ENCODE data around the gene PRDM16. TPM values are rescaled to one million over a fixed set of nuclear protein-coding genes. Genes with fewer than 3 reads are reported as not detected.

PRDM16 gene
- total RNA-seq, 1 donor = 6.5 TPM

- H3K9me3 ChIP-seq (ENCODE audit: low read depth, low read length) = no peaks in the 10 kb centered on the region
- no peak overlapping the region for H3K27ac ChIP-seq (ENCODE audit: low read depth, low read length)
- no peaks in the 10 kb centered on the region for H3K4me1 ChIP-seq (ENCODE audit: insufficient read depth, low read length)
Measured at GRCh38 chr1:3033040-3033789, 35.8 kb upstream of the PRDM16 start.

GRCh38 chr1:3033790-3034090 is 35.3 kb upstream of the PRDM16 start:
- Histone ChIP-seq H3K27ac (ENCODE audit: low read depth, low read length) (no peak overlapping the region), H3K9me3 (ENCODE audit: low read depth, low read length) (no peaks in the 10 kb centered on the region)

More at GRCh38 chr1:3033040-3033789, 35.8 kb upstream of the PRDM16 start:
- peak; percentile 65 for DNase-seq (ENCODE audit: insufficient read length, low spot score, missing footprints)
- Histone ChIP-seq H3K27me3 (ENCODE audit: insufficient read depth, low read length) (no peaks in the 10 kb centered on the region), H3K4me2 (ENCODE audit: insufficient read depth, low read length) (no peak overlapping the region), H4K20me1 (ENCODE audit: insufficient read depth, low read length) (no peaks in the 10 kb centered on the region), H2AFZ (ENCODE audit: low read length) (no peak overlapping the region), H3K36me3 (ENCODE audit: insufficient read depth, low read length) (no peaks in the 10 kb centered on the region), H3K79me2 (ENCODE audit: insufficient read depth, low read length) (no peaks in the 10 kb centered on the region), H3K4me3 (ENCODE audit: insufficient read depth, low read length) (no peak overlapping the region)
- no peak for TF ChIP-seq CTCF (IDR thresholded peaks at IDR 0.05; ENCODE audit: extremely low read depth, low read depth, low read length)

DNA sequence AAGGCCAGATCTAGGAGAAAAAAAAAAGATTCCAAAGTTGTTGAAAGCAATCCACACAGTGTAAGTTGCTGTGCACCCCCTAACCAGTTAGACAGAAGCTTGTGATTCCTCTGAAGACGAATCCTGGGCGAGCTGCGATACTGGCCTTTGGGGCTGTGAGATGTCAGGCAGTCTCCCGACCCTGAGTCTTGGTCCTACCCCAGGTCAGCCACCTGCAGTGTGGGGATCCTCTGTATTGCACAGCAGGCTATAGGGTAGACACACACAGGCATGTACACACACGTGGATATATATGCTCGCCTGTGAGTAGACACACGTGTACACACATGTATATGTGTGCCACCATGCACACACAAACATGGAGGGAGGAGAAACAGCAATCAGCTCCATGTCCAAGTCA is 34.8 kb upstream of the PRDM16 start:
- Histone ChIP-seq H3K36me3 (ENCODE audit: insufficient read depth, low read length) (no peaks in the 10 kb centered on the region), H3K27me3 (ENCODE audit: insufficient read depth, low read length) (no peaks in the 10 kb centered on the region), H3K27ac (ENCODE audit: low read depth, low read length) (no peak overlapping the region), H3K9me3 (ENCODE audit: low read depth, low read length) (no peaks in the 10 kb centered on the region), H3K4me2 (ENCODE audit: insufficient read depth, low read length) (no peak overlapping the region), H3K4me1 (ENCODE audit: insufficient read depth, low read length) (no peaks in the 10 kb centered on the region), H4K20me1 (ENCODE audit: insufficient read depth, low read length) (no peaks in the 10 kb centered on the region), H3K79me2 (ENCODE audit: insufficient read depth, low read length) (no peaks in the 10 kb centered on the region), H2AFZ (ENCODE audit: low read length) (no peak overlapping the region), H3K4me3 (ENCODE audit: insufficient read depth, low read length) (no peak overlapping the region)
- peak; percentile 31 for DNase-seq (ENCODE audit: insufficient read length, low spot score, missing footprints)
- no peak for TF ChIP-seq CTCF (IDR thresholded peaks at IDR 0.05; ENCODE audit: extremely low read depth, low read depth, low read length)

More at GRCh38 chr1:3033790-3034090, 35.3 kb upstream of the PRDM16 start:
- peak; percentile 60 for DNase-seq (ENCODE audit: insufficient read length, low spot score, missing footprints)
- Histone ChIP-seq H3K4me3 (ENCODE audit: insufficient read depth, low read length) (no peak overlapping the region), H3K79me2 (ENCODE audit: insufficient read depth, low read length) (no peaks in the 10 kb centered on the region), H4K20me1 (ENCODE audit: insufficient read depth, low read length) (no peaks in the 10 kb centered on the region), H3K4me1 (ENCODE audit: insufficient read depth, low read length) (no peaks in the 10 kb centered on the region), H3K4me2 (ENCODE audit: insufficient read depth, low read length) (no peak overlapping the region), H2AFZ (ENCODE audit: low read length) (no peak overlapping the region), H3K36me3 (ENCODE audit: insufficient read depth, low read length) (no peaks in the 10 kb centered on the region), H3K27me3 (ENCODE audit: insufficient read depth, low read length) (no peaks in the 10 kb centered on the region)
- no peak for TF ChIP-seq CTCF (IDR thresholded peaks at IDR 0.05; ENCODE audit: extremely low read depth, low read depth, low read length)

DNA sequence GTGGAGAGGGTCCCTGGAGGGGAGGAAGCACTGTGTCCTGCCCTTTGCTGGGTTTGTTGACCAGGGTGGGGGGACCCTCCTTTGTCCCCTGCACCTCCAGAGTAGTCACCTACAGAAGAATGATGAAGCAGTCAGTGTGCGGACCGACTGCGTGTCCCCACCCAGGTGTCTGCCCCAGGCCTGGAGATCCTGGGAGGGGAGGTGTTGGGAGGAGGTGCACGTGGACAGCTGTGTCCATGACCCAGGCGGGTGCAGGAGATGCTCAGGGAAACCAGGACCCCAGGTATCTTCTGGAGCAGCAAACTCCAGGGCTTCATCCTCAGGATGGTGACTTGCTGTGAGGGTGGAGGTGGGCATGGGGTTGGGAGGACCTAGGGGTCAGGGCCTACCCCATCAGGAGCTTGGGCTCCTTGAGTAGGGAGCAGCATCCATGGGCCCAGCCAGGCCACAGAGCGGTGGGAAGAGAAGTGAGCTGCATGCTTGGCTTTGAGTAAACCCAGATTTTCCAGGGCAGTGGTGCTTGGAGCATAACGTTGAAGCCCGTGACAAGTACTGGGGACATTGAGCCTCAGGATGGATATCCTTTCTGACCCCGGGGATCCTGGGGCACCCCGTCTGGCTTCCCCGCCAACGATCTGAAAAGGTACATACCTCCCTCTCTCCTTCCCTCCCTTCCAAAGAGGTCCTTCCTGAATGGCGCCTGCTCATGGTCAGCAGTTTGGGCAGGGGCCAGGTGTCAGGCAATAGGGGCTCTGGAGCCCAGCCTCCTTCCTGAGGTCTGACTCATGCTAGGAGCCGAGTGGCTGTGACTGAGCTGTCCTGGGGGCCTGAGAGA is 34.1 kb upstream of the PRDM16 start:
- Histone ChIP-seq H3K27me3 (ENCODE audit: insufficient read depth, low read length) (no peaks in the 10 kb centered on the region), H3K9me3 (ENCODE audit: low read depth, low read length) (no peaks in the 10 kb centered on the region), H4K20me1 (ENCODE audit: insufficient read depth, low read length) (no peaks in the 10 kb centered on the region), H3K27ac (ENCODE audit: low read depth, low read length) (no peak overlapping the region), H2AFZ (ENCODE audit: low read length) (no peak overlapping the region), H3K4me2 (ENCODE audit: insufficient read depth, low read length) (no peak overlapping the region), H3K36me3 (ENCODE audit: insufficient read depth, low read length) (no peaks in the 10 kb centered on the region), H3K4me1 (ENCODE audit: insufficient read depth, low read length) (no peaks in the 10 kb centered on the region), H3K4me3 (ENCODE audit: insufficient read depth, low read length) (no peak overlapping the region), H3K79me2 (ENCODE audit: insufficient read depth, low read length) (no peaks in the 10 kb centered on the region)
- peak; percentile 76 for DNase-seq (ENCODE audit: insufficient read length, low spot score, missing footprints)
- TF ChIP-seq CTCF (IDR thresholded peaks at IDR 0.05; ENCODE audit: extremely low read depth, low read depth, low read length) = no peak

Measured in osteoblast (primary cell).